Adrenal gland (tissue), 12 donors: Measurements from ENCODE around the gene RMI2. TPM values are rescaled to one million over a fixed set of nuclear protein-coding genes. Genes with fewer than 3 reads are reported as not detected.

Experiments
- DNase-seq, 7 donors: peaks; one replicate each; pipeline ENCODE4 v3.0.0-alpha.2; 2019 to 2020
- H3K27ac ChIP-seq, 5 donors: fragments of 200-600 bp; sonication (generic) in 4 of 5; 1 replicate in 3 of 5; 2 replicates in 2 of 5; pipeline versions ENCODE4 v1.5.1 to v1.8.0; 2016 to 2020; ENCODE audit warnings: mild to moderate bottlenecking in 1 of 5
- H3K27me3 ChIP-seq: fragments of 200-600 bp; 2 replicates; pipeline ENCODE4 v1.8.0; 2021
- H3K36me3 ChIP-seq, 2 donors: fragments of 200-600 bp; replicated peaks in 1 of 2; 1 replicate in 1 of 2; 2 replicates in 1 of 2; pipeline versions ENCODE4 v1.5.1 to v1.8.0; 2018 to 2022
- H3K4me1 ChIP-seq, 2 donors: fragments of 200-600 bp; replicated peaks in 1 of 2; 1 replicate in 1 of 2; 2 replicates in 1 of 2; pipeline versions ENCODE4 v1.5.1 to v1.8.0; 2018 to 2021
- H3K4me3 ChIP-seq, 4 donors: fragments of 200-600 bp; sonication (generic) in 3 of 4; one replicate each; pipeline ENCODE4 v1.5.1; 2016 to 2018
- H3K9me3 ChIP-seq, 3 donors: fragments of 200-600 bp; sonication (generic) in 1 of 3; replicated peaks in 1 of 3; 1 replicate in 2 of 3; 2 replicates in 1 of 3; pipeline versions ENCODE4 v1.5.1 to v1.8.0; 2016 to 2021
- CTCF ChIP-seq, 6 experiments: fragments of 450-650 bp in 4 of 6; fragments of 200-600 bp in 2 of 6; sonication (generic) in 1 of 6; IDR thresholded peaks; 1 replicate in 5 of 6; 2 replicates in 1 of 6; pipeline versions ENCODE4 v1.5.1 to v1.8.0; 2016 to 2021; ENCODE audit warnings: antibody characterized with exemption in 6 of 6, mild to moderate bottlenecking in 2 of 6, moderate library complexity in 1 of 6
- POLR2A ChIP-seq, 2 donors: fragments of 450-650 bp; IDR thresholded peaks; one replicate each; pipeline ENCODE4 v1.6.1; 2017; ENCODE audit warnings: antibody characterized with exemption in 2 of 2, mild to moderate bottlenecking in 2 of 2, moderate library complexity in 1 of 2
- WGBS, 4 donors: extraction: QIAGEN DNeasy Blood & Tissue Kit in 2 of 4; methylation state at CpG; one replicate each; pipeline versions ENCODE4 v1.1.5 to v1.1.7; 2013 to 2017; 5-methylcytosine and 5-hydroxymethylcytosine counted together
- intact Hi-C, 2 donors: fragments of 100-400 bp; cut with DNase I; formaldehyde crosslinking; loops; one replicate each; pipeline versions ENCODE4 v1.14.1 to v1.15.0; 2022 to 2023
- polyA plus RNA-seq, 3 donors: library from polyadenylated mRNA; stranded (reverse); fragments of 200-250 nt in 2 of 3; fragments of 350-450 nt in 1 of 3; fragmentation: Illumina TruSeq in 1 of 3; extraction: RNeasy Lipid Tissue Mini Kit (QIAGEN cat#74804) in 1 of 3; gene quantifications; one replicate each; pipeline ENCODE4 v1.2.3, GENCODE V29; 2013 to 2014
- total RNA-seq, 9 donors: library from RNA; depleted of rRNA in 4 of 9; stranded (reverse); fragments of >200 nt in 4 of 9; fragments of 120-200 nt in 1 of 9; fragmentation: NEBNext Ultra II Directional in 1 of 9; extraction: Animal tissue kit (Norgen Biotek cat#: 25700) in 1 of 9; gene quantifications; one replicate each; pipeline versions ENCODE4 v1.1.0 to v1.2.4, GENCODE V29; 2013 to 2023
- donor health status: healthy with polysubstance abuse.
- donor health status: Bipolar disorder and iron deficiency.
- donor health status: DM: yes; HTN: yes; CAD: no.
- donor health status: DM: no; HTN: no; CAD: no.
- donor health status: DM: no; HTN: no; CAD: no.
- donor health status: DM: yes; HTN: yes; CAD: no.

The RMI2 gene
- total and polyA plus RNA-seq, 12 donors = 0.56 to 21.1 (median 1.2) TPM; not detected in 2

- no peak overlapping the region for H3K27ac ChIP-seq
- no peaks in the 10 kb centered on the region for H3K9me3 ChIP-seq
- no peak overlapping the region for H3K4me3 ChIP-seq
- H3K4me1 ChIP-seq = peaks cover 0 to 7% of the 10 kb centered on the region in 2 donors
- no peaks in the 10 kb centered on the region for H3K27me3 ChIP-seq
- H3K36me3 ChIP-seq = no peaks in the 10 kb centered on the region
- WGBS, 4 donors = 87 to 100% (median 97%) methylated on average over 2 to 6 of the region's 6 CpGs
- intact Hi-C loops = loop anchor here in 1 of 2 donors (10.0 kb wide), 1 partner anchor 55 kb away; no protein-coding TSS in a partner anchor
- no peak for DNase-seq
- TF ChIP-seq CTCF (IDR thresholded peaks at IDR 0.05) (no peak), POLR2A (IDR thresholded peaks at IDR 0.05) (no peak)
Observed at GRCh38 chr16:11299865-11300559, 45.2 kb upstream of the RMI2 start.

- Histone ChIP-seq H3K27ac (no peak overlapping the region), H3K36me3 (no peaks in the 10 kb centered on the region), H3K4me3 (no peak overlapping the region), H3K4me1 (peaks cover 0 to 7% of the 10 kb centered on the region in 2 donors), H3K27me3 (no peaks in the 10 kb centered on the region), H3K9me3 (no peaks in the 10 kb centered on the region)
- WGBS, 4 donors = 86 to 91% (median 88%) methylated on average over 7 of the region's 7 CpGs
- DNase-seq = no peak
- TF ChIP-seq CTCF (IDR thresholded peaks at IDR 0.05) (no peak), POLR2A (IDR thresholded peaks at IDR 0.05) (no peak)
- intact Hi-C loops = no loop called here
Observed at GRCh38 chr16:11300560-11300892, 44.7 kb upstream of the RMI2 start.

- H3K36me3 ChIP-seq = no peaks in the 10 kb centered on the region
- DNase-seq = no peak
- H3K27me3 ChIP-seq = no peaks in the 10 kb centered on the region
- H3K27ac ChIP-seq = no peak overlapping the region
- intact Hi-C loops = no loop called here
- no peak for TF ChIP-seq CTCF (IDR thresholded peaks at IDR 0.05)
- WGBS, 4 donors = 58 to 85% (median 71%) methylated on average over 4 of the region's 4 CpGs
- no peaks in the 10 kb centered on the region for H3K9me3 ChIP-seq
- peaks cover 0 to 7% of the 10 kb centered on the region in 2 donors for H3K4me1 ChIP-seq
- no peak overlapping the region for H3K4me3 ChIP-seq
Observed at GRCh38 chr16:11301645-11302501, 43.4 kb upstream of the RMI2 start.

GRCh38 chr16:11302977-11303376, 42.3 kb upstream of the RMI2 start:
- 79 to 89% (median 83%) methylated on average over 4 of the region's 4 CpGs for WGBS, 4 donors
- intact Hi-C loops = no loop called here
- no peaks in the 10 kb centered on the region for H3K4me1 ChIP-seq
- no peaks in the 10 kb centered on the region for H3K27me3 ChIP-seq
- H3K27ac ChIP-seq = no peak overlapping the region
- no peak for TF ChIP-seq POLR2A (IDR thresholded peaks at IDR 0.05)
- TF ChIP-seq CTCF (IDR thresholded peaks at IDR 0.05) = no peak
- no peaks in the 10 kb centered on the region for H3K9me3 ChIP-seq
- H3K36me3 ChIP-seq = no peaks in the 10 kb centered on the region
- DNase-seq = no peak
- no peak overlapping the region for H3K4me3 ChIP-seq
